B cell (primary cell): Measurements from ENCODE around the gene IGFALS.

ENCODE experiments used
- EZH2 ChIP-seq: IDR thresholded peaks from 2 replicates; pipeline ENCODE4 v1.6.1; 2012; ENCODE audit warnings: borderline replicate concordance, low read depth, mild to moderate bottlenecking, moderate library complexity, low read length; ENCODE audit not compliant: insufficient read depth, poor library complexity, severe bottlenecking
- TF ChIP-seq, protein P1 (sequence below): fragments of 200-600 bp; IDR thresholded peaks from one replicate; pipeline ENCODE4 v1.8.0; 2022; ENCODE audit warnings: antibody characterized with exemption, mild to moderate bottlenecking

DNA sequence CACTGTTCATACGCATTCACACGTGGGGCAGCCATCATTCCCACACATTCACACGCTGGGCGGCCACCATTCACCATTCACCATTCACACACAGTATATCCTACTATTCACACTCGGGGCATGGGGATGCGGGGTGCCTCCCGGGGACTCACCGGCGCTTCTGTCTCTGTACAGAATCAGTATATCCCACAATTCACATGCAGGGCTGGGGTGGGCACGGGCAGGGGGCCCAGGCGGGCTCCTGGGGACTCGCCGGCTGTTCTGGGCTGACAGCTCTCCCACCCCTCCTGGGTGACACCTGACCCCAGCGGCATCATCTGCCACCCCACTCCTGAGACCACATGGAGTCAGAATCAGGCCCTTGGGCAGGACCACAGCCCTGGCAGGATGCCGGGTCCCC, 31.8 kb downstream of the IGFALS start:
- TF ChIP-seq, protein P1, sequence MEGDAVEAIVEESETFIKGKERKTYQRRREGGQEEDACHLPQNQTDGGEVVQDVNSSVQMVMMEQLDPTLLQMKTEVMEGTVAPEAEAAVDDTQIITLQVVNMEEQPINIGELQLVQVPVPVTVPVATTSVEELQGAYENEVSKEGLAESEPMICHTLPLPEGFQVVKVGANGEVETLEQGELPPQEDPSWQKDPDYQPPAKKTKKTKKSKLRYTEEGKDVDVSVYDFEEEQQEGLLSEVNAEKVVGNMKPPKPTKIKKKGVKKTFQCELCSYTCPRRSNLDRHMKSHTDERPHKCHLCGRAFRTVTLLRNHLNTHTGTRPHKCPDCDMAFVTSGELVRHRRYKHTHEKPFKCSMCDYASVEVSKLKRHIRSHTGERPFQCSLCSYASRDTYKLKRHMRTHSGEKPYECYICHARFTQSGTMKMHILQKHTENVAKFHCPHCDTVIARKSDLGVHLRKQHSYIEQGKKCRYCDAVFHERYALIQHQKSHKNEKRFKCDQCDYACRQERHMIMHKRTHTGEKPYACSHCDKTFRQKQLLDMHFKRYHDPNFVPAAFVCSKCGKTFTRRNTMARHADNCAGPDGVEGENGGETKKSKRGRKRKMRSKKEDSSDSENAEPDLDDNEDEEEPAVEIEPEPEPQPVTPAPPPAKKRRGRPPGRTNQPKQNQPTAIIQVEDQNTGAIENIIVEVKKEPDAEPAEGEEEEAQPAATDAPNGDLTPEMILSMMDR: no peak
- no peak for TF ChIP-seq EZH2
